ENCODE measurements around the gene PTPRN2.
"Not testable (repeated sequence)": the region's sequence is repeated elsewhere in the genome, so short reads cannot be mapped to it uniquely, and the experiment has no call there.

The PTPRN2 gene

DNA sequence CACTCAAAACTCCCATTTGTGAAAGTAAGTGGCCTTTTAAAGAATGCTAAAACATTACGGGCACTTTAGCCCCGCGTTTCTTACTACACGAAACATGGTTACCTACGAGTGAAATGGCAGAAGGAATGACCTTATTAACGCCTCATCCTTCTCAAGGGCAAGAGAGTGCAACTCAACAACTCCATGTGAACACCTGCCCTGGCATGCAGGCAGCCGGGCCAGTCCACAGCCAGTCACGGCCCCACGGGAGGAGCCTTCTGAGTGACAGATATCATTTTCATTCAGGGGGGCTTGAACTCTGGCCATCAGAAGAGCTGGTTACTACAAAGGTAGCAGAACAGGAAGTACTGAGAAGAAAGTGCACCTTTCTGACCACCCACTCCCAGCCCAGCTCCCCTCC, 236.1 kb downstream of the PTPRN2 start:
- TF ChIP-seq, protein P1, sequence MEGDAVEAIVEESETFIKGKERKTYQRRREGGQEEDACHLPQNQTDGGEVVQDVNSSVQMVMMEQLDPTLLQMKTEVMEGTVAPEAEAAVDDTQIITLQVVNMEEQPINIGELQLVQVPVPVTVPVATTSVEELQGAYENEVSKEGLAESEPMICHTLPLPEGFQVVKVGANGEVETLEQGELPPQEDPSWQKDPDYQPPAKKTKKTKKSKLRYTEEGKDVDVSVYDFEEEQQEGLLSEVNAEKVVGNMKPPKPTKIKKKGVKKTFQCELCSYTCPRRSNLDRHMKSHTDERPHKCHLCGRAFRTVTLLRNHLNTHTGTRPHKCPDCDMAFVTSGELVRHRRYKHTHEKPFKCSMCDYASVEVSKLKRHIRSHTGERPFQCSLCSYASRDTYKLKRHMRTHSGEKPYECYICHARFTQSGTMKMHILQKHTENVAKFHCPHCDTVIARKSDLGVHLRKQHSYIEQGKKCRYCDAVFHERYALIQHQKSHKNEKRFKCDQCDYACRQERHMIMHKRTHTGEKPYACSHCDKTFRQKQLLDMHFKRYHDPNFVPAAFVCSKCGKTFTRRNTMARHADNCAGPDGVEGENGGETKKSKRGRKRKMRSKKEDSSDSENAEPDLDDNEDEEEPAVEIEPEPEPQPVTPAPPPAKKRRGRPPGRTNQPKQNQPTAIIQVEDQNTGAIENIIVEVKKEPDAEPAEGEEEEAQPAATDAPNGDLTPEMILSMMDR (IDR thresholded peaks at IDR 0.05; ENCODE audit: low read depth, low read length, missing control alignments): no peak
- H3K4me3 ChIP-seq (ENCODE audit: low read depth, low read length): no peak overlapping the region
- DNase-seq (ENCODE audit: low read depth): no peak

DNA sequence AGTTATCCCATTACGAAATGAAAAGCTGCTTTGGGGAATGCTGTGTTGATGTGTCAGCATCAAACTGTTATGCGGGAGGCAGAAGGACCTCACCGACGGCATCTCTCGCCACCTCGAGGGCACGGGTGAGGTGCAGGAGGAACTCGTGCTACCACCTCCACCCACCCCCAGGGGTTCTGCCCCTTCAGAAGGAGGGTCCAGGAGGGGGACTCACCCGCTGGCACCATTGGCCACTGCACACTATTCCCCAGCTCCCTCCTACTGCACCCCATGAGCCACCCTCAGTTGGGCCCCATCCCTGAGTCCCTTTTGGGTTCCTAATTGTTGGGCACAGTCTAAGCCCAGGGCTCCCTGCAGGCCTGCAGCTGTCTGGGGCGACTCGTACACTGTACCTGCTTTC, 236.6 kb downstream of the PTPRN2 start:
- TF ChIP-seq, protein P1 (IDR thresholded peaks at IDR 0.05; ENCODE audit: low read depth, low read length, missing control alignments): no peak
- DNase-seq (ENCODE audit: low read depth): no peak
- no peak overlapping the region for H3K4me3 ChIP-seq (ENCODE audit: low read depth, low read length)

DNA sequence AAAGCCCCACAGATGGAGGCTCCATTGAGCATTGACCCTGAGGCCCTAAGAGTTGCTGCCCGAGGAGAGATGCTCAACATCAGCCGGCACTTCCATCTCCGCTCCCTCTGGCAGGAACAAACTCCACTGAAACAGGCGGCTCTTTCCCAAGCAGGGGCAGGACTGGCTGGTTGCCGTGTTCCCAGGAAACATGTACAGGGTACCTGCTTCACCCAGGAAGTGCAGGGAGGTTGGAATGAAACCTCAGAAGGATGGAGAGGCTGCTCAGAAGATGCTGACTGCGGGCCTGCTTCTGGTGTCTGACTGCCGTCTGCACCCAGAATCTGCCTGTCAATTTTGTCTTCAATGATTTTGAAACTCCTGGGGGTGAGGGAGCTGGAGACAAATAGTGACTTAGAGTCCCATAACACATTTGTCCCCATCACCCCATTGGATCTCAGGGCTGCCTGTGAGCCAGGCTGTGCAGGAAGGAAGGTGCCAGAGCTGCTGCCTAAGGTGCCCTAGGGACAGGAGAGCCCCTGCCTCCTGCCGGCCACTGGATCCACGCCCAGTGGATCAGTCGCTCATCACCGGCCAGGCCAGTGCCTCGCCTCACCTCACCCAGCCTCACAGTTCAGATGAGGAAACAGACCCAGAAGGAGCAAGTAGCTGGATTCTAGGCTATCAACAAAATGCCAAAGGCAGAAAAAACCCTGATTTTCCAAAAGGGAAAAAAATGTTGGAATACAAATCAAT, 237.3 kb downstream of the PTPRN2 start:
- DNase-seq (ENCODE audit: low read depth): no peak
- H3K4me3 ChIP-seq (ENCODE audit: low read depth, low read length): no peak overlapping the region
- TF ChIP-seq, protein P1 (IDR thresholded peaks at IDR 0.05; ENCODE audit: low read depth, low read length, missing control alignments): no peak

DNA sequence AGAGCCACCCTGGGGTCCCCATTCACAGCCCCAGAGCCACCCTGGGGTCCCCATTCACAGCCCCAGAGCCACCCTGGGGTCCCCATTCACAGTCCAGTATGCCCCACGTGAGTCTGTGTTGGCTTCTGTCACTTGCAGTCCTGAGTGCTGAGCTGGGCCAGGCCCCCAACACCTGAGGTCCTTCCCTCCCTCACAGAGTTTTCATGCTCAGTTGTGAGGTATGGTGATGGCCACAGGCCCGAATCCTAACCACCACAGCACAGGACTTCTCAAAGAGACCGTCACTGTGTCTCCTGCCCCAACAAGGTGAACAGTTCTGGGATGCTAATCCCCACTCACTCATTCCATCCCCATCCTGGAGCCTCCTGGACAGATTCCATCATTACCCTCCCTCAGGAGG, 239.2 kb downstream of the PTPRN2 start:
- no peak for DNase-seq (ENCODE audit: low read depth)
- TF ChIP-seq, protein P1 (IDR thresholded peaks at IDR 0.05; ENCODE audit: low read depth, low read length, missing control alignments): no peak

DNA sequence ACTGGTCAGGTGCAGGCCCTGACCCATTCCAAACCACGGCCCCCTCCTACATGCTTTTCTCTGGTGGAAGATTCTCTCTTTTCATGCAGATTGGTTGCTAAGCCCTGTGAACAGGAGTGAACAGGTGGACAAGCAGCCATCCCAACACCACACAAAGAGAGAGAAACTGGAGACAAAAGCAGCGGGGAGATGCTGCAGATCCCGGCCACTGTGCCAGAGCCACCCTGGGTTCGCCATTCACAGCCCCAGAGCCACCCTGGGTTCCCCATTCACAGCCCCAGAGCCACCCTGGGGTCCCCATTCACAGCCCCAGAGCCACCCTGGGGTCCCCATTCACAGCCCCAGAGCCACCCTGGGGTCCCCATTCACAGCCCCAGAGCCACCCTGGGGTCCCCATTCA, 239.6 kb downstream of the PTPRN2 start:
- DNase-seq (ENCODE audit: low read depth); H3K4me3 ChIP-seq (ENCODE audit: low read depth, low read length): not testable (repeated sequence)

More for the DNA sequence above, 239.2 kb downstream of the PTPRN2 start:
- no peak overlapping the region for H3K4me3 ChIP-seq (ENCODE audit: low read depth, low read length)

DNA sequence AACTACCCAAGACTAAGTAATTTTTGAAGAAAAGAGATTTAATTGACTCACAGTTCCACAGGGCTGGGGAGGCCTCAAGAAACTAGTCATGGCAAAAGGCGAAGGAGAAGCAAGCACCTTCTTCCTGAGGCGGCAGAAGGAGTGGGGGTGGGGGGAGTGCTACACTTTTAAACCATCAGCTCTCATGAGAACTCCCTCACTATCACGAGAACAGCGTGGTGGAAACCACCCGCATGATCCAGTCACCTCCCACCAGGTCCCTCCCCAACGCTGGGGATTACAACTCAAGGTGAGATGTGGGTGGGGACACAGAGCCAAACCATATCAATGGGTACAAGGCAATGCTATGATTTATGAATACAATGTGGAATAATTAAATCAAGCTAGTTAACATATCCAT, 241.9 kb downstream of the PTPRN2 start:
- no peak for DNase-seq (ENCODE audit: low read depth)
- H3K4me3 ChIP-seq (ENCODE audit: low read depth, low read length): no peak overlapping the region
- TF ChIP-seq, protein P1 (IDR thresholded peaks at IDR 0.05; ENCODE audit: low read depth, low read length, missing control alignments): no peak

DNA sequence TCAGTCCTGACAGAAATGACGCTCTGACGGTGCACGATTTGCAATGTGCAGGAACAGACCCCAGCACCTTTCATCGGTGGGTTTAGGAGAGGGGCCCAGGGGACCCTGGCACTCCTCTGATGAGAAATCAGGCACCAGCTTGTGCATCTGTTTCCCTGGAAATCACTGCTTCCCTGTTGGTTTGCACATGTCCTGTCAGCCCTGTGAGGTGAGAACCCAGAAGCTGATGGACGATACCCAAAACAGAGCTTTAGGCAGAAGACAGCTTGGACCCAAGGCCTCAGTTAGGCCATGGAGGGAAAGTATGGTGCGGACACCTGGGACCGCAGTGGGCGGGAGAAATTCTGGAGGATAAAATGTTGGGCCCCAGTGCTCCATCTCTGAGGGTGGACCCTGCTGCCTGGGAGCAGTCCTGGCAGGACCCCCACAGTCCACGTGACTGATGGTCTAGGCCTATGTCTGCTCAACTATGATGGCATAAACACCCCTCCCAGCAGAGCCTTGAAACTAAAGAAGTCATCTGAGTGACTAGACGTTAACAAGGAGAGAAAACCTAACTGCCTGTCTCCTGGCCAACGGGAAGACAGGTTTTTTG, 242.8 kb downstream of the PTPRN2 start:
- no peak for DNase-seq (ENCODE audit: low read depth)
- TF ChIP-seq, protein P1 (IDR thresholded peaks at IDR 0.05; ENCODE audit: low read depth, low read length, missing control alignments): no peak
- H3K4me3 ChIP-seq (ENCODE audit: low read depth, low read length): no peak overlapping the region
